GM18505 (cell line): ENCODE measurements around the gene CNTROB.
A peak's percentile ranks its signal among the peaks of the same experiment; 100 is the strongest.

ENCODE experiments used
- ATAC-seq: cut with Tn5 transposase; IDR thresholded peaks from one replicate; pipeline ENCODE4 v1.9.1; 2021; ENCODE audit not compliant: unreplicated experiment
- POLR2A ChIP-seq: IDR thresholded peaks from 4 replicates; pipeline ENCODE4 v1.6.1; 2011; ENCODE audit warnings: borderline replicate concordance; ENCODE audit not compliant: insufficient read depth, insufficient read length; ENCODE audit errors: extremely low read depth

CNTROB gene

GRCh38 chr17:7915179-7915610, 16.8 kb upstream of the CNTROB start:
- ATAC-seq = no peak
- TF ChIP-seq POLR2A = no peak

DNA sequence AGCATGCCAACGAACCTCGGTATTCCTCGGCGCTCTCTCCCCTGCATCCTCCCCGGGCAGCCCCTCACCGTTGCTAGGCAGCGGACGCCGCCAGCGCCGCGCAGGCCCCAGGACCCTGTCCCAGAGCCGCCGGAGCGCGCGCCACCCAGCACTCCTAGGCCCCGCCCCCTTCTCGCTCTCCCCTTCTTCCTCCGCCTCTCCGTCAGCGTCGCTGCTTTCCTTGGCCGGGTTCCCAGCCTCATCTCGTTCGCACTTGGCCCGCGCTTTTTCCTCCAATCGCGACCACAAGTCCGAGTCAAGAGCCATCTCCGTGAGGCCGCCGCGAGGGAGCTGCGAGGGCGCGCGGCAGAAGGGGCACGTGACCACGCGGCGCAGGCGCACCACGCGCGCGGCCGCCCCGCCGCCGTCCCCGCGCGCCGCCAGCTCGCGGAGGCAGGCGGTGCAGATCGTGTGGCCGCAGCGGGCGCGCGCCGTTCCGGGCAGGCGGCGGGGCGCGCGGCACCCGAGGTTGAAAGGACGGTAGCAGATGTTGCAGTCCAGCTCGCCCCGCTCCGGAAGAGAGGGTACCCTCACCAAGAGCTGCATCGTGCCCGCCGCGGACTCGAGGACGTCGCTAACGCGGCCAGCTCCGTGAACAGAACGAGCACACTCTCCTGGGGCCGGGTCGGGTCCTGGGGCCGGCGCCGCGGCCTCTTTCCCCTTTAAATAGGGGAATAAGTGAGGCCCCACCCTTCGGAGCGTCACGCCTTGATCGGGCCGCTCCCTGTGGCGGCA, 16.2 kb upstream of the CNTROB start, which contains the start of gene RNF227:
RNF227 (minus strand) TSS at position 679 of the 774 bp plus-strand sequence; CDS start at position 585, 94 bp downstream.
- peak; percentile 54 for TF ChIP-seq POLR2A
- ATAC-seq = peak; percentile 65

- no peak for TF ChIP-seq POLR2A
- peak; percentile 12 for ATAC-seq
Observed at GRCh38 chr17:7916385-7916682, 15.7 kb upstream of the CNTROB start.

GRCh38 chr17:7916808-7917207, 15.2 kb upstream of the CNTROB start:
- no peak for TF ChIP-seq POLR2A
- ATAC-seq = no peak

DNA sequence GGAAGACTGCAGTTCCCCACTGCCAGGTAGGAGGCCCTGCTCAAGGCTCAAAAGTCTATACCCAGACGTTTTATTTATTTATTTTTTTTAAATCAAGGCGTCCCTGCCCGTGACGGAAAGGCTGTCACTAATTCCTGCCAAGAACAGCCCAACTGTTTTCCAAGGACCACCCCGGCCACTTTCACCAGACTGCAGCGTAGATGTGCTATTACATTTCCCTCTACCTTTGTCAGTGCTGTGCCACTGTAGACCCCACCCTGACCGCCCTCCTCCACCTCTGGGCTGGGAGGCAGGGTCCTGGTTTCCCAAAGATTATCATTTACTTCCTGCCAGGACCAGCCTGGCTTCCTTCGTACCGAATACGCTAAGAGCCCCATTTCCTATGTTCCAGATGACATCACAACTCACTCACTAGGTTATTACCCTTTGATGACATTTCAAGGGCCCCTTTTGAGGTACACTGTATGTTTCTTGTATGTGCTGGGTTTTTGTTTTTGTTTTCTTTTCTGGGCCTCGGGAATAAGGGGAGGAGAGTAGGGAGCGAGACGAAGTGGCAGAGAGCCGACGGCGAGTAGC, 9.6 kb upstream of the CNTROB start:
- no peak for ATAC-seq
- no peak for TF ChIP-seq POLR2A

GRCh38 chr17:7922845-7923628, 9.0 kb upstream of the CNTROB start:
- no peak for ATAC-seq
- TF ChIP-seq POLR2A = peak; percentile 37

- ATAC-seq = no peak
- no peak for TF ChIP-seq POLR2A
Observed at GRCh38 chr17:7927596-7927995, 4.4 kb upstream of the CNTROB start.

DNA sequence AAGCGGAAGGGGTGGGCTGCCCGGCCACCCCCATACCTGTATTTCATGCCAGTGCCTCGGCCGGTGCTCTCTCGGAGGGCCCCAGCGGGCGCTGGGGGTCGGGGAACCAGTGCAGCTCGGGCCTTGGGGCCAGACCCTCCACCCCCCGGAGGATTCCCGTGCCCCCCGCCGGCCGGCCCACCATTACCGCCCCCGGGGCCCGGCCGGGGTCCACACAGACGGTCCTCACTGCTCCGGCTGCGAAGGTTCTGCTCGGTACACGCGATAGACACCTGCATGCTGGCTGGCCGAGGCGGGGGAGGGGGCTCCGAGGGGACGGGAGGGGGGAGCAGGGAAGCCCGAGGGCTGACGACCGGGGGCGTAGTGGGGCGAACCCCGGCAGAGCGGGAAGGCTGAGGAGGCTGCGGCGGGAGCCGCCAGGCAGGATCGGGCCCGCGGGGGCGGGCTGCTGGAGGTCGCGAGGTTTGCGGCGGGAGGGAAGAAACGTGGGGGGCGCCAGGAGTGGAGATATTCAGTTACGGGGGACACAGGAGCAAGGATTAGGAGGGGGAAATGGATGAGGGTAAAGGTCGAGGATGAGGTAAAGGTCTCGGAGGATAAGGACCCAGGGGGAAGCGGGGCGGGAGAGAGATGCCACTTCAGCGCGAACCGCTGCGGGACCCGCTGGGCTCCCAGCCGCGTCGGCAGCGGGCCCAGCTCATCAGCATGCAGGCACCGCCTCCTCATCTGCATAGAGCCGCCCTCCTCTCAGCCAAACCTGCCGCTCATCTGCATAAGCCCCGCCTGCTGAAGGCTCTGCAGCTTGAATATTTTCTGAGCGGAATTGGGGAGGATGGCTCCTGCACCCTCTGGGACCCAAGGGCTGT, 2.6 kb upstream of the CNTROB start, which contains the start of gene KCNAB3:
KCNAB3 (minus strand) TSS at position 699 of the 866 bp plus-strand sequence; CDS start at position 278, 421 bp downstream.
- TF ChIP-seq POLR2A = no peak
- no peak for ATAC-seq

GRCh38 chr17:7930841-7931631, 970 bp upstream of the CNTROB start:
- TF ChIP-seq POLR2A = no peak
- ATAC-seq = no peak

DNA sequence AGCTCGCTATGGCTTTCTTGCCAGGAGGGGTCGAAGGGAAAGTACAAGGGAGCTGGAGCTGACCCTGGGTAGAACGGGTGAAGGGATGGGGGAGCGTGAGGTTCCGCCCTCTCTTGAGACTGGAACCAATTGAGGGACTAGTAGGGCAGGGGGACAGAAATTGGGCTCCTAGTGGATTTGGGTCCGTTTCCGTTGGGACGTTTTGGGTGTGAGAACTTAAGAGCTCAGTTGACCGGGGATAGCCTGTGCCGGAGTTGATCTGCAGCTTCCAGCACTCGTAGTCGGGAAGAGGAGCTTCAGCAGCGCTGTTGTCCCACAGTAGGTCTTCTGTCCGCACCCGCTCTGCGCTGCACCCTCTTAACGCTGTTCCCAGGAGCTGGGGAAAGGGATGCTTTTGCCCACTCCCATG, 481 bp downstream of the CNTROB start:
- ATAC-seq = peak; percentile 12
- no peak for TF ChIP-seq POLR2A

- no peak for TF ChIP-seq POLR2A
- no peak for ATAC-seq
Observed at GRCh38 chr17:7932949-7933348, 943 bp downstream of the CNTROB start.

DNA sequence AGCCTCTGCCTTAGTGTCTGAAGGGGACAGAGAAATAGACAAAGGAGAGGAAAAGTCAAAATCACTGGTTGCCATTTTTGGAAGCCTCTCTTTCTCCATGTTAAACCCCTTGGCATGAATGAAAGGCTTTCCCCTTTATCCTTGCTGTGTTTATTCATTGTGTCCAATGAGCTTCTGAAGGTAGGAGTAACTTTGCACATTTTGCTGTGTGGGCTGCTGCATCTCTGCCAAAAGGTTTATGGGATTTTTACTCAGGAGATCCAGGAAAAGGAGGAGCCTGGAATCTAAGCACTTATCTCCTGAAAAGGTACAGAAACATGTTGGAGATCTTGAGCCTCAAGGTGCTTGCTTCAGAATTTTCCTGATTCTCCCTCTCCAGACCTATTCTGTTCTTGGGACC, 3.9 kb downstream of the CNTROB start:
- no peak for ATAC-seq
- TF ChIP-seq POLR2A = no peak
